SU-DHL-6 (cell line): ENCODE measurements around the gene EHBP1.

Experiments
- CTCF ChIP-seq: fragments of 200-600 bp; sonication (generic); IDR thresholded peaks from one replicate; pipeline ENCODE4 v1.5.1; 2017; ENCODE audit warnings: antibody characterized with exemption, mild to moderate bottlenecking, low read length, moderate library complexity; ENCODE audit not compliant: insufficient read depth, poor library complexity, severe bottlenecking
- EZH2phosphoT487 ChIP-seq: fragments of 200-600 bp; sonication (generic), shearing (Covaris generic); conservative IDR thresholded peaks from 2 replicates; pipeline ENCODE4 v1.6.1; 2018; ENCODE audit warnings: mild to moderate bottlenecking, antibody characterized with exemption, low read length, moderate library complexity, mixed read lengths

GRCh38 chr2:62940697-62941096 lies 235.2 kb downstream of the EHBP1 start:
- no peak for TF ChIP-seq CTCF
- TF ChIP-seq EZH2phosphoT487 = no peak
